A673 (cell line): ENCODE measurements around the gene GRB10. TPM values are rescaled to one million over a fixed set of nuclear protein-coding genes. Genes with fewer than 3 reads are reported as not detected.

Source experiments
- BruUV-seq: library from RNA; stranded (reverse); fragments of 400-500 nt; replicated peaks from 2 replicates; lab custom pipeline; 2021; lab: Mats Ljungman, UMichigan
- CTCF ChIA-PET: fragments of 300-600 bp; sonication (Branson Sonifier 250); formaldehyde crosslinking; loops from one replicate; lab custom pipeline; 2022; ENCODE audit warnings: antibody characterized with exemption; lab: Charles Lee
- POLR2A ChIA-PET: fragments of 300-600 bp; sonication (Branson Sonifier 250); formaldehyde crosslinking; loops from one replicate; lab custom pipeline; 2022; ENCODE audit warnings: antibody characterized with exemption; ENCODE audit not compliant: low non-redundant PET; lab: Charles Lee
- DNase-seq: peaks from one replicate; pipeline ENCODE4 v3.0.0-alpha.2; 2015; ENCODE audit warnings: low spot score
- H3K27ac ChIP-seq: fragments of 200-600 bp; sonication (generic); 2 replicates; pipeline ENCODE4 v1.5.1; 2016; ENCODE audit warnings: mixed run types, low read depth, mild to moderate bottlenecking, mixed read lengths, antibody characterized with exemption, low read length; ENCODE audit not compliant: poor library complexity, severe bottlenecking
- H3K27me3 ChIP-seq: fragments of 200-600 bp; sonication (generic); replicated peaks from 2 replicates; pipeline ENCODE4 v1.6.1; 2017; ENCODE audit warnings: mixed run types, low read depth, mild to moderate bottlenecking, mixed read lengths, antibody characterized with exemption, low read length; ENCODE audit not compliant: insufficient read depth, poor library complexity
- H3K36me3 ChIP-seq: fragments of 200-600 bp; sonication (generic); 2 replicates; pipeline ENCODE4 v1.6.1; 2016; ENCODE audit warnings: mixed run types, mild to moderate bottlenecking, mixed read lengths, antibody characterized with exemption, low read length; ENCODE audit not compliant: insufficient read depth, poor library complexity, severe bottlenecking
- H3K4me1 ChIP-seq: fragments of 200-600 bp; sonication (generic); 2 replicates; pipeline ENCODE4 v1.6.1; 2017; ENCODE audit warnings: mixed run types, mild to moderate bottlenecking, mixed read lengths, antibody characterized with exemption, low read length; ENCODE audit not compliant: insufficient read depth, poor library complexity, severe bottlenecking
- H3K4me3 ChIP-seq: fragments of 200-600 bp; sonication (generic); 2 replicates; pipeline ENCODE4 v1.5.1; 2016; ENCODE audit warnings: low read depth, mixed run types, mild to moderate bottlenecking, mixed read lengths, low read length; ENCODE audit not compliant: poor library complexity, severe bottlenecking
- H3K9me3 ChIP-seq: fragments of 200-600 bp; sonication (generic); 2 replicates; pipeline ENCODE4 v1.6.1; 2016; ENCODE audit warnings: mixed run types, low read depth, mild to moderate bottlenecking, mixed read lengths, antibody characterized with exemption, low read length; ENCODE audit not compliant: poor library complexity, severe bottlenecking
- CTCF ChIP-seq: fragments of 300-800, 200-600 bp; sonication (generic); conservative IDR thresholded peaks from 2 replicates; pipeline ENCODE4 v1.5.1; 2017; ENCODE audit warnings: low read depth, mild to moderate bottlenecking, antibody characterized with exemption, low read length, moderate library complexity, mixed read lengths
- EZH2 ChIP-seq: fragments of 200-600 bp; sonication (generic); IDR thresholded peaks from 2 replicates; pipeline ENCODE4 v1.6.1; 2017; ENCODE audit warnings: borderline replicate concordance, low read depth, mild to moderate bottlenecking, mixed read lengths, antibody characterized with exemption, low read length; ENCODE audit not compliant: poor library complexity, severe bottlenecking
- intact Hi-C: fragments of 100-400 bp; cut with micrococcal nuclease; formaldehyde crosslinking; loops from one replicate; pipeline ENCODE4 v1.10.0; 2022; ENCODE audit not compliant: unreplicated experiment
- total RNA-seq: library from RNA; stranded (reverse); gene quantifications from 2 replicates; pipeline ENCODE4 v1.2.3, GENCODE V29; 2021

GRB10 gene
- total RNA-seq, 1 experiment from 2014 or later = 0.41 TPM

DNA sequence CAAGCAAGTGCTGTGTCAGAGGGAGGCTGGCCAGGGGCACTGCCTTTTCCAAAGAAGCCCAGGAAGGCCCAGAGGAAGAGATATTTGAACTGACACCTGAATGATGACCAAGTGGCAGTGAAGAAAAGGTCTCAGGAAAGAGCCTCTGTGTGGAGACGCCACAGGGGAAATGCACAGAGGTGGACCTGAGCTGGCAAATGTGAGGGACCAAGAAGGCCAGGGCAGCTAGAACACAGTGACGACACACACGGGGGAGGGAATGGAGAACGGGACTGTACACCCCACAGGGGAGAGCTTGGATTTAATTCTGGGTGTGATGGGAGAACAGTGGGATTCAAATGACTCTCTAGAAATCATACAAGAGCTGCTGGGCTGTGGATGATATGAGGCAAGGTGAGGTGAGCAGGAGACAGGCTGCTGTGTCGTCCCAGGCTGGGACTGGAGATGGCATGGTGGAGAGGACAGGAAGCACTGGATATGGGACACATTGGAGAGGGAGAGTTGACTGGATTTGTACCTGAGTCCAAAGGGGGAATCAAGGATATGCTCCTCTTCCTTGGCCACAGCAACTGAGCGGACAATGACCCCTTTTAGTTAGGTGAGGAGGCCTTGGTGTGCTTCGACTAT lies 133.3 kb downstream of the GRB10 start:
- H3K36me3 ChIP-seq = no peaks in the 10 kb centered on the region
- H3K9me3 ChIP-seq = no peaks in the 10 kb centered on the region
- H3K4me1 ChIP-seq = no peaks in the 10 kb centered on the region
- BruUV-seq = no TSS peak
- ChIA-PET CTCF (no interaction called here), POLR2A (no interaction called here)
- intact Hi-C loops = no loop called here
- TF ChIP-seq EZH2 (no peak), CTCF (no peak)
- peaks cover 20% of the 10 kb centered on the region for H3K27me3 ChIP-seq
- no peak overlapping the region for H3K27ac ChIP-seq
- H3K4me3 ChIP-seq = no peak overlapping the region
- no peak for DNase-seq

- intact Hi-C loops = no loop called here
- Histone ChIP-seq H3K4me1 (no peaks in the 10 kb centered on the region), H3K27ac (no peak overlapping the region), H3K36me3 (no peaks in the 10 kb centered on the region), H3K27me3 (peaks cover 13% of the 10 kb centered on the region), H3K4me3 (no peak overlapping the region), H3K9me3 (no peaks in the 10 kb centered on the region)
- BruUV-seq = no TSS peak
- TF ChIP-seq EZH2 = no peak
- no peak for TF ChIP-seq CTCF
- DNase-seq = no peak
- ChIA-PET POLR2A (no interaction called here), CTCF (no interaction called here)
Observed at GRCh38 chr7:50648570-50649169, 134.0 kb downstream of the GRB10 start.

GRCh38 chr7:50648076-50648475 lies 134.6 kb downstream of the GRB10 start:
- peaks cover 8% of the 10 kb centered on the region for H3K27me3 ChIP-seq
- ChIA-PET POLR2A (no interaction called here), CTCF (no interaction called here)
- no peak overlapping the region for H3K27ac ChIP-seq
- DNase-seq = no peak
- H3K9me3 ChIP-seq = no peaks in the 10 kb centered on the region
- no peak overlapping the region for H3K4me3 ChIP-seq
- intact Hi-C loops = no loop called here
- H3K36me3 ChIP-seq = no peaks in the 10 kb centered on the region
- no peaks in the 10 kb centered on the region for H3K4me1 ChIP-seq
- TF ChIP-seq CTCF (no peak), EZH2 (no peak)
- BruUV-seq = no TSS peak
